ENCODE data around the gene COL6A2.

GRCh38 chr21:46100906-46101305, 3.0 kb downstream of the COL6A2 start:
- TF ChIP-seq FOXM1 (IDR thresholded peaks at IDR 0.05; ENCODE audit: low read depth, low read length) = no peak
- no peak for TF ChIP-seq SIN3A (IDR thresholded peaks at IDR 0.05; ENCODE audit: low read depth, low read length)
- TF ChIP-seq CTCF (IDR thresholded peaks at IDR 0.05 in 2 of 3, conservative IDR thresholded peaks at IDR 0.05 in 1 of 3; ENCODE audit: control insufficient read depth in 2 of 3, extremely low read depth in 1 of 3, insufficient read depth in 1 of 3, low read depth in 3 of 3, low read length in 3 of 3) = no peak
- TF ChIP-seq SMC3 (IDR thresholded peaks at IDR 0.05; ENCODE audit: borderline replicate concordance, low read length) = no peak
- no peak for TF ChIP-seq CBFB (IDR thresholded peaks at IDR 0.05; ENCODE audit: low read depth)
- no peak for TF ChIP-seq POLR2A (IDR thresholded peaks at IDR 0.05; ENCODE audit: low read depth, low read length)
- no peak for TF ChIP-seq CHD2 (IDR thresholded peaks at IDR 0.05; ENCODE audit: borderline replicate concordance, low read depth, low read length)
- TF ChIP-seq CEBPZ (IDR thresholded peaks at IDR 0.05; ENCODE audit: low read depth, low read length) = no peak
- no peak for TF ChIP-seq POLR2AphosphoS5 (IDR thresholded peaks at IDR 0.05; ENCODE audit: low read length)
- no peak for TF ChIP-seq ZBTB11 (CRISPR knock-in tag; IDR thresholded peaks at IDR 0.05)
- TF ChIP-seq HDGF (IDR thresholded peaks at IDR 0.05) = no peak
- TF ChIP-seq RAD51 (IDR thresholded peaks at IDR 0.05) = no peak
